OCI-LY3 (cell line): ENCODE measurements around the gene USP2.

Source experiments
- H2AFZ ChIP-seq: fragments of 200-600, 300-600 bp; shearing (Covaris generic); 2 replicates; pipeline ENCODE4 v1.6.0; 2014; ENCODE audit warnings: antibody characterized with exemption, low read depth, low read length
- H3K27ac ChIP-seq: fragments of 200-600, 300-600 bp; sonication (generic); 2 replicates; pipeline ENCODE4 v1.5.1; 2014; ENCODE audit warnings: mild to moderate bottlenecking, low read length, moderate library complexity, mixed read lengths
- H3K27me3 ChIP-seq: fragments of 200-600, 300-600 bp; sonication (generic); 2 replicates; pipeline ENCODE4 v1.6.1; 2014; ENCODE audit warnings: low read depth, low read length, mixed read lengths
- H3K36me3 ChIP-seq: fragments of 200-600, 300-600 bp; sonication (generic); replicated peaks from 2 replicates; pipeline ENCODE3; 2014; ENCODE audit warnings: low read depth, low read length, mixed read lengths
- H3K4me1 ChIP-seq: fragments of 300-600, 200-600 bp; sonication (generic); 2 replicates; pipeline ENCODE4 v1.6.1; 2014; ENCODE audit warnings: low read length, mixed read lengths
- H3K4me2 ChIP-seq: fragments of 200-600, 300-600 bp; sonication (generic); 2 replicates; pipeline ENCODE4 v1.6.1; 2014; ENCODE audit warnings: low read length, mixed read lengths
- H3K4me3 ChIP-seq: fragments of 300-600, 200-600 bp; sonication (generic); 2 replicates; pipeline ENCODE4 v1.5.1; 2014; ENCODE audit warnings: antibody characterized with exemption, mild to moderate bottlenecking, low read length, moderate library complexity
- H3K79me2 ChIP-seq: fragments of 300-600, 200-600 bp; shearing (Covaris generic); 2 replicates; pipeline ENCODE4 v1.6.1; 2014; ENCODE audit warnings: mild to moderate bottlenecking, low read length, mixed read lengths
- H3K9ac ChIP-seq: fragments of 300-600, 200-600 bp; shearing (Covaris generic); 2 replicates; pipeline ENCODE4 v1.6.0; 2014; ENCODE audit warnings: mild to moderate bottlenecking, low read length, moderate library complexity
- H3K9me3 ChIP-seq: fragments of 200-600, 300-600 bp; shearing (Covaris generic); 2 replicates; pipeline ENCODE4 v1.6.1; 2014; ENCODE audit warnings: low read length, mixed read lengths; ENCODE audit not compliant: insufficient read depth
- H4K20me1 ChIP-seq: fragments of 200-600, 300-600 bp; sonication (generic); 2 replicates; pipeline ENCODE4 v1.6.1; 2016; ENCODE audit warnings: low read length, mixed read lengths; ENCODE audit not compliant: insufficient read depth
- CTCF ChIP-seq: fragments of 200-600, 300-600 bp; sonication (generic); IDR thresholded peaks from 2 replicates; pipeline ENCODE4 v1.5.1; 2014; ENCODE audit warnings: antibody characterized with exemption, low read length, low read depth
- EZH2phosphoT487 ChIP-seq: fragments of 200-600 bp; shearing (Covaris generic); IDR thresholded peaks from 2 replicates; pipeline ENCODE4 v1.6.1; 2018; ENCODE audit warnings: antibody characterized with exemption, mixed run types, low read depth

USP2 gene

GRCh38 chr11:119359365-119360214, 21.9 kb downstream of the USP2 start:
- H3K4me3 ChIP-seq: no peak overlapping the region
- peak overlapping the region; percentile 41; the same call in 1 of the 2 replicates for H2AFZ ChIP-seq
- H3K9ac ChIP-seq: no peak overlapping the region
- peaks cover 21% of the 10 kb centered on the region for H3K4me1 ChIP-seq
- peaks cover 7% of the 10 kb centered on the region for H3K27me3 ChIP-seq
- peak overlapping the region; percentile 33; the same call in 1 of the 2 replicates for H3K4me2 ChIP-seq
- H3K36me3 ChIP-seq: no peaks in the 10 kb centered on the region
- no peak for TF ChIP-seq EZH2phosphoT487
- TF ChIP-seq CTCF: no peak
- H3K27ac ChIP-seq: no peak overlapping the region
- H3K9me3 ChIP-seq: no peaks in the 10 kb centered on the region
- H3K79me2 ChIP-seq: no peaks in the 10 kb centered on the region
- H4K20me1 ChIP-seq: no peaks in the 10 kb centered on the region

GRCh38 chr11:119357074-119357473, 24.4 kb downstream of the USP2 start:
- peak overlapping the region; percentile 99 for H3K4me2 ChIP-seq
- H3K9ac ChIP-seq: no peak overlapping the region
- H3K36me3 ChIP-seq: no peaks in the 10 kb centered on the region
- TF ChIP-seq EZH2phosphoT487: no peak
- no peak for TF ChIP-seq CTCF
- H3K4me3 ChIP-seq: peak overlapping the region; percentile 97
- no peaks in the 10 kb centered on the region for H3K79me2 ChIP-seq
- no peaks in the 10 kb centered on the region for H3K9me3 ChIP-seq
- peaks cover 21% of the 10 kb centered on the region for H3K4me1 ChIP-seq
- peak overlapping the region; percentile 93; the same call in 1 of the 2 replicates for H2AFZ ChIP-seq
- H4K20me1 ChIP-seq: no peaks in the 10 kb centered on the region
- H3K27me3 ChIP-seq: peaks cover 17% of the 10 kb centered on the region
- no peak overlapping the region for H3K27ac ChIP-seq

- Histone ChIP-seq H3K4me1 (peaks cover 19% of the 10 kb centered on the region), H3K27ac (no peak overlapping the region), H2AFZ (peak overlapping the region; percentile 93)
Measured at GRCh38 chr11:119356349-119357031, 25.0 kb downstream of the USP2 start.

More at GRCh38 chr11:119356349-119357031, 25.0 kb downstream of the USP2 start:
- TF ChIP-seq EZH2phosphoT487: no peak
- peak; percentile 83 for TF ChIP-seq CTCF
- Histone ChIP-seq H3K4me3 (peak overlapping the region; percentile 97), H3K36me3 (no peaks in the 10 kb centered on the region), H3K79me2 (no peaks in the 10 kb centered on the region), H3K27me3 (peaks cover 17% of the 10 kb centered on the region), H3K4me2 (peak overlapping the region; percentile 99), H3K9me3 (no peaks in the 10 kb centered on the region), H4K20me1 (no peaks in the 10 kb centered on the region), H3K9ac (peak overlapping the region; percentile 84)
